ENCODE results near the gene FCHSD2. TPM values are rescaled to one million over a fixed set of nuclear protein-coding genes. Genes with fewer than 3 reads are reported as not detected.

Gene FCHSD2
- total RNA-seq, 6 donors from 2014 or later, result 22.5 to 55.6 (median 42.7) TPM

DNA sequence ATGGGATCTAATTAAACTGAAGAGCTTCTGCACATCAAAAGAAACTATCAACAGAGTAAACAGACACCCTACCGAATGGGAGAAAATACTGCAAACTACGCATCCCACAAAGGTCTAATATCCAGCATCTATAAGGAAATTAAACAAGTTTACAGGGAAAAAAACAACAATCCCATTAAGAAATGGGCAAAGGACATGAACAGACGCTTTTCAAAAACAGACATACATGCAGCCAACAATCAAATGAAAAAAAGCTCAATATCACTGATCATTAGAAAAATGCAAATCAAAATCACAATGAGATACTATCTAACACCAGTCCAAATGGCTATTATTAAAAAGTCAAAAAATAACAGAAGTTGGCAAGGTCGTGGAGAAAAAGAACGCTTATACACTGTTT is 117.5 kb downstream of the FCHSD2 start:
- Histone ChIP-seq H3K36me3 (no peaks in the 10 kb centered on the region), H3K27ac (no peak overlapping the region), H3K4me3 (no peak overlapping the region), H3K4me1 (peaks cover 0 to 5% (median 4%) of the 10 kb centered on the region in 4 donors), H3K27me3 (no peaks in the 10 kb centered on the region), H3K9me3 (peaks cover 0 to 18% (median 10%) of the 10 kb centered on the region in 4 donors)
- ATAC-seq (ENCODE audit: low FRiP score in 2 of 2) (no peak), DNase-seq (no peak)
- WGBS, 2 donors, result 96 to 97% methylated on average over 5 of the region's 5 CpGs
- TF ChIP-seq EP300 (IDR thresholded peaks at IDR 0.05), result no peak

DNA sequence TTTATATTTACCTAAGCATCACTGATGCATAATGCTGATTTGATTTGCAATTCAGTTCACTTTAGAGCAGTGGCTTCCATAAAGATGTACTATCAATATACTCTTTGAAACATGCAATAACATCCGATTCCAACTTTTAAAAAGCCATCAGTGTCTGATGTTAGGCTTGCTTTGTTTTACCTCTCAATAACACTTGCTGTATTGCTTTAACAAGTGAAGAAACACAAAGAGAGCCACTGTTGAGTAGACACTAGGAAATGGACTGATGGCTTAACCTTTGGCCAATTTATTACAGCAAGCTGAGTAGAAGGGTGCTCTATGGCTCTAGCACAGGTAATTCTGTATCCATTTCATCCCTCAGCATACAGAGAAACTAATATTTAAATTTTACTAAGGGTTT is 122.1 kb downstream of the FCHSD2 start:
- ATAC-seq (ENCODE audit: low FRiP score in 2 of 2) (no peak), DNase-seq (no peak)
- H3K36me3 ChIP-seq, result no peaks in the 10 kb centered on the region
- no peak overlapping the region for H3K27ac ChIP-seq
- peaks cover 0 to 3% (median 0%) of the 10 kb centered on the region in 4 donors for H3K4me1 ChIP-seq
- peaks cover 0 to 5% (median 0%) of the 10 kb centered on the region in 4 donors for H3K9me3 ChIP-seq
- no peaks in the 10 kb centered on the region for H3K27me3 ChIP-seq
- WGBS, 2 donors, result 94 to 96% methylated on average over 1 of the region's 1 CpG
- no peak for TF ChIP-seq EP300 (IDR thresholded peaks at IDR 0.05)
- H3K4me3 ChIP-seq, result no peak overlapping the region

DNA sequence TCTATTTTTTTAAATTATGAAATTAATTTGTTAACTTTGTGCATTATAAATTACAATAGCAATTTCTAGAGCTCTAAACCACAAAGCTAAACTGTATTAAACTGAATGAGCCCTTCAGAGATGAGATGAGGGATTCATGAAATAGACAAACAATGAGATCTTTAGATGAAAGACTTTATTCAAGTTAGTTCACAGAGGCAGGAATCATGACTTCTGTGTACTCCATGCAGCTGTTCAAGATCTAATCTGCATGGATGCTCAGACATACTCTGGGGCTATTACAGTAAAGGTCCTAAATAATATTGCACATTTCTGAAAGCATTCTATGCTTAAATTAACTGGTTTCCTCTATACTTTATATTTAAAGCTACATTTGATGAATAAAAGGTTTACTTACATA is 122.7 kb downstream of the FCHSD2 start:
- peaks cover 0 to 1% (median 0%) of the 10 kb centered on the region in 4 donors for H3K9me3 ChIP-seq
- H3K4me1 ChIP-seq, result peaks cover 0 to 3% (median 0%) of the 10 kb centered on the region in 4 donors
- TF ChIP-seq POLR2AphosphoS5 (IDR thresholded peaks at IDR 0.05), result no peak
- TF ChIP-seq EP300 (IDR thresholded peaks at IDR 0.05), result no peak
- no peak for TF ChIP-seq POLR2A (IDR thresholded peaks at IDR 0.05)
- TF ChIP-seq, protein P1, sequence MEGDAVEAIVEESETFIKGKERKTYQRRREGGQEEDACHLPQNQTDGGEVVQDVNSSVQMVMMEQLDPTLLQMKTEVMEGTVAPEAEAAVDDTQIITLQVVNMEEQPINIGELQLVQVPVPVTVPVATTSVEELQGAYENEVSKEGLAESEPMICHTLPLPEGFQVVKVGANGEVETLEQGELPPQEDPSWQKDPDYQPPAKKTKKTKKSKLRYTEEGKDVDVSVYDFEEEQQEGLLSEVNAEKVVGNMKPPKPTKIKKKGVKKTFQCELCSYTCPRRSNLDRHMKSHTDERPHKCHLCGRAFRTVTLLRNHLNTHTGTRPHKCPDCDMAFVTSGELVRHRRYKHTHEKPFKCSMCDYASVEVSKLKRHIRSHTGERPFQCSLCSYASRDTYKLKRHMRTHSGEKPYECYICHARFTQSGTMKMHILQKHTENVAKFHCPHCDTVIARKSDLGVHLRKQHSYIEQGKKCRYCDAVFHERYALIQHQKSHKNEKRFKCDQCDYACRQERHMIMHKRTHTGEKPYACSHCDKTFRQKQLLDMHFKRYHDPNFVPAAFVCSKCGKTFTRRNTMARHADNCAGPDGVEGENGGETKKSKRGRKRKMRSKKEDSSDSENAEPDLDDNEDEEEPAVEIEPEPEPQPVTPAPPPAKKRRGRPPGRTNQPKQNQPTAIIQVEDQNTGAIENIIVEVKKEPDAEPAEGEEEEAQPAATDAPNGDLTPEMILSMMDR (IDR thresholded peaks at IDR 0.05), result no peak
- DNase-seq (no peak), ATAC-seq (ENCODE audit: low FRiP score in 2 of 2) (no peak)
- no peaks in the 10 kb centered on the region for H3K27me3 ChIP-seq
- H3K27ac ChIP-seq, result no peak overlapping the region
- no peak overlapping the region for H3K4me3 ChIP-seq
- peaks cover 0 to 3% (median 0%) of the 10 kb centered on the region in 4 donors for H3K36me3 ChIP-seq

DNA sequence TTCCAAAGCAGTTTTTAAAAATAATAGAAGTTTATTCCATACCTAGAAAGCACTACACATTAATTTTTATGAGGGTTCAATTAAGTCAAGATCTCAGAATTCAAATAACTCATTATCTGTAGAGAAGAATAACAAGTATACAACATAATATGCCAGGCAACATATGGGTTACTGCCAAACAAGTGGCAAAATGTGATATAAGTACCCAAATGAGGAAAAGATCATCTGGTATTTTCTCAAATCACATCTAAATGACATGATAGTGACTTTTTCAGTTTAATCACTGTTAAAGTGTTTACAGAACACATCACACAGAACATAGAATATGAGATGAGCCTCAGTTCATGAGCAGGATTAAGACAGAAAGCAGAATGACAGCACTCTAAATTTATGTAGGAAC is 123.3 kb downstream of the FCHSD2 start:
- H3K27me3 ChIP-seq, result no peaks in the 10 kb centered on the region
- H3K36me3 ChIP-seq, result peaks cover 0 to 4% (median 0%) of the 10 kb centered on the region in 4 donors
- no peak for TF ChIP-seq POLR2A (IDR thresholded peaks at IDR 0.05)
- TF ChIP-seq POLR2AphosphoS5 (IDR thresholded peaks at IDR 0.05), result no peak
- TF ChIP-seq EP300 (IDR thresholded peaks at IDR 0.05), result no peak
- TF ChIP-seq, protein P1 (IDR thresholded peaks at IDR 0.05), result no peak
- DNase-seq (no peak), ATAC-seq (ENCODE audit: low FRiP score in 2 of 2) (no peak)
- H3K27ac ChIP-seq, result no peak overlapping the region
- peaks cover 0 to 3% (median 0%) of the 10 kb centered on the region in 4 donors for H3K4me1 ChIP-seq
- no peaks in the 10 kb centered on the region for H3K9me3 ChIP-seq
- H3K4me3 ChIP-seq, result no peak overlapping the region

DNA sequence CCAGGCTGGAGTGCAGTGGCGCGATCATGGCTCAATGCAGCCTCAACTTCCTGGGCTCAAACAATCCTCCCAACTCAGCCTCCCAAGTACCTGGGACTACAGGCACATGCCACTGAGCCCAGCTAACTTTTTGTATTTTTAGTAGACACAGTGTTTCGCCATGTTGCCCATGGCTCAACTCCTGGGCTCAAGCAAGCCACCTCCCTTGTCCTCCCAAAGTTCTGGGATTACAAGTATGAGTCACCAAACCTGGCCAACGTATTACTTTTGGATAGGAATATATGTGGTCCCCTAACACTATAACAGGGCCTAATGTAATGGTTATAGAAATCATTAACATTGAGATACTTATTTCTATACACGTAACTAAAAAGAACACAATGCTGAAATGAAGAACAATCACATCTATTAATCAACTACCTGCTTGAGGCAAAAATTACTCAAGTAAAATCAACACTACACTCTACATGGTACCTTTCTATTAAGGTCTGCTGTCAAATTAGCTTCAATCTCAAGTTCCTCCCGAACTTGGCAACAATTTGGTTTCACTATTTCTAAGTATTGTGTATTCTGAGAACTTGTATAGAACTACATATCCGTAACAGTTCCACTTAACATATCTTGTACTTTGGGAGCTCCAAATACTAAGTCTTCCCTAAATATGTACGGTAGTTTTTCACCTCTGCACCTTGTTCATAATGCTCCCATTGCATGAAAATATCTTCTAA is 124.9 kb downstream of the FCHSD2 start:
- no peak overlapping the region for H3K4me3 ChIP-seq
- no peak for DNase-seq
- no peaks in the 10 kb centered on the region for H3K27me3 ChIP-seq
- H3K4me1 ChIP-seq, result peaks cover 0 to 13% (median 3%) of the 10 kb centered on the region in 4 donors
- TF ChIP-seq EP300 (IDR thresholded peaks at IDR 0.05), result no peak
- no peak for TF ChIP-seq POLR2A (IDR thresholded peaks at IDR 0.05)
- no peak for TF ChIP-seq POLR2AphosphoS5 (IDR thresholded peaks at IDR 0.05)
- TF ChIP-seq, protein P1 (IDR thresholded peaks at IDR 0.05), result no peak
- ATAC-seq (ENCODE audit: low FRiP score in 2 of 2), result no peak
- H3K36me3 ChIP-seq, result peaks cover 0 to 4% (median 0%) of the 10 kb centered on the region in 4 donors
- 70 to 78% methylated on average over 8 of the region's 8 CpGs for WGBS, 2 donors
- no peak overlapping the region for H3K27ac ChIP-seq
- no peaks in the 10 kb centered on the region for H3K9me3 ChIP-seq

DNA sequence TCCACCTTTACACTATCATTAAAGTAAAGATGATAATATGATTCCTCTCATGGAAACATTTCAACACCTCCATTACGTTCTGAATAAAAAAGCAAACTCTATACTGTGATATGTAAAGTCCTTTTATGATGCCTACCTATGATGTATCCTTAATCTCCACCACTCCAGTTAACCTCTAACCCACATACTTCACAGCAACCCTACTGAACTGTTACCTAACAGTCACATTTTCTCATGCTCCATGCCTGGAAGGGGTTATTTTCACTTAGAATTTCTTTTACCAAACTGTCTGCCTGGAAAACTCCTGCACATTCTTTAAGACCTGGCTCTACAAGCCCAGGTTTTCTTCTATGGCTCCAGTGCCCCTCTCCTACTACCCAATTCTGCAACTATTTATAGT is 129.1 kb downstream of the FCHSD2 start:
- DNase-seq (no peak), ATAC-seq (ENCODE audit: low FRiP score in 2 of 2) (no peak)
- Histone ChIP-seq H3K27me3 (no peaks in the 10 kb centered on the region), H3K4me3 (no peak overlapping the region), H3K36me3 (peaks cover 0 to 16% (median 9%) of the 10 kb centered on the region in 4 donors), H3K4me1 (peaks cover 0 to 14% (median 2%) of the 10 kb centered on the region in 4 donors), H3K27ac (no peak overlapping the region), H3K9me3 (peaks cover 0 to 9% (median 3%) of the 10 kb centered on the region in 4 donors)
- 65 to 71% methylated on average over 1 of the region's 1 CpG for WGBS, 2 donors
- TF ChIP-seq EP300 (IDR thresholded peaks at IDR 0.05) (no peak), POLR2A (IDR thresholded peaks at IDR 0.05) (no peak), POLR2AphosphoS5 (IDR thresholded peaks at IDR 0.05) (no peak)
- TF ChIP-seq, protein P1 (IDR thresholded peaks at IDR 0.05), result no peak

All from upper lobe of left lung (tissue), 6 donors.